UCSD-AML1 (cell line): ENCODE measurements around the gene LAMC3.

ENCODE experiments used
- DNase-seq: peaks from one replicate; lab custom pipeline; 2025; ENCODE audit not compliant: unreplicated experiment; lab: John Stamatoyannopoulos, UW

LAMC3 gene

DNA sequence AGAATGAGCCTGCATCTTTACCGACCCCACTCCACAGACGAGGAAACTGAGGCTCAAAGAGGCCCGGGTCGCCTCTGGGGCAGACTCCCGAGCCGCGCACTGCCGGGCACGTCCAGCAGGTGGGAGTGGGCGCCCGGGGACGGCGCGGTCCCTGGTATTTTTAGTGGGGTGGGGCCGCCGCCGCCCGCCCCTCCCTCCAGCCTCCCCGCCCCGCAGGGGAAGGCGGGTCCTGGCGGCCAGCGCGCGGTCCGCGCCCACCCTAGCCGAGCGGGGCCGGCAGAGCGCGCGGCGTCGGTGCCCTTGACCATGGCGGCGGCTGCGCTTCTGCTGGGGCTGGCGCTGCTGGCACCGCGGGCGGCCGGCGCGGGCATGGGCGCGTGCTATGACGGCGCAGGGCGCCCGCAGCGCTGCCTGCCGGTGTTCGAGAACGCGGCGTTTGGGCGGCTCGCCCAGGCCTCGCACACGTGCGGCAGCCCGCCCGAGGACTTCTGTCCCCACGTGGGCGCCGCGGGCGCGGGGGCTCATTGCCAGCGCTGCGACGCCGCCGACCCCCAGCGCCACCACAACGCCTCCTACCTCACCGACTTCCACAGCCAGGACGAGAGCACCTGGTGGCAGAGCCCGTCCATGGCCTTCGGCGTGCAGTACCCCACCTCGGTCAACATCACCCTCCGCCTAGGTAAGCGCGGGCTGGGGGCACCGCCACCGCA is at the start of gene LAMC3:
TSS of gene LAMC3 (plus strand) at position 266 of the 710 bp plus-strand sequence. CDS start at position 307, 41 bp downstream.
- no peak for DNase-seq

DNA sequence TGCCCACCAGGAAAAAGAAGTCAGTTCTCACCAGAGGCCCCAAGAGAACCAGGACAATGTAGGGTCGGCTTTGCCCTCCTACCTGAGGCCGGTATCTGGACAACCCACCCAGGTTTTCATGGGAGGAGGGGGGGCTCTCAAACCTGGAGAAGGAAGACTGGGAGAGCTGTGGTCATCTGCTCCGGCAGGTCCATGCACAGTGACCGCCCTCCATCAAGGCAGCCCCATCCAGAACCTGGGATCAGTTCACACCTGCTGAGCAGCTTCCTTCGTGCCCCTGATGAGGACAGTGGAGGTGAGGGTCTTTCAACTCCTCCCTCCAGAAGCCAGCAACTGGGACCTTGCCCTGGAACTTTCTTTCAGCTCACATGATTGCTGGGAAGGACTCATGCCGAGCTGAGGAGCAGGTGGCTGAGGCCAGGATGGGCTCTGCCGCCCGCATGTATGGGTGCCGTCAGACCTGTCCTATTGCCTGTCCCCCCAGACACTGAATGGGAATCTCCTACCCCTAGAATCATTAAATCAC is 49.1 kb upstream of the LAMC3 start:
- no peak for DNase-seq

DNA sequence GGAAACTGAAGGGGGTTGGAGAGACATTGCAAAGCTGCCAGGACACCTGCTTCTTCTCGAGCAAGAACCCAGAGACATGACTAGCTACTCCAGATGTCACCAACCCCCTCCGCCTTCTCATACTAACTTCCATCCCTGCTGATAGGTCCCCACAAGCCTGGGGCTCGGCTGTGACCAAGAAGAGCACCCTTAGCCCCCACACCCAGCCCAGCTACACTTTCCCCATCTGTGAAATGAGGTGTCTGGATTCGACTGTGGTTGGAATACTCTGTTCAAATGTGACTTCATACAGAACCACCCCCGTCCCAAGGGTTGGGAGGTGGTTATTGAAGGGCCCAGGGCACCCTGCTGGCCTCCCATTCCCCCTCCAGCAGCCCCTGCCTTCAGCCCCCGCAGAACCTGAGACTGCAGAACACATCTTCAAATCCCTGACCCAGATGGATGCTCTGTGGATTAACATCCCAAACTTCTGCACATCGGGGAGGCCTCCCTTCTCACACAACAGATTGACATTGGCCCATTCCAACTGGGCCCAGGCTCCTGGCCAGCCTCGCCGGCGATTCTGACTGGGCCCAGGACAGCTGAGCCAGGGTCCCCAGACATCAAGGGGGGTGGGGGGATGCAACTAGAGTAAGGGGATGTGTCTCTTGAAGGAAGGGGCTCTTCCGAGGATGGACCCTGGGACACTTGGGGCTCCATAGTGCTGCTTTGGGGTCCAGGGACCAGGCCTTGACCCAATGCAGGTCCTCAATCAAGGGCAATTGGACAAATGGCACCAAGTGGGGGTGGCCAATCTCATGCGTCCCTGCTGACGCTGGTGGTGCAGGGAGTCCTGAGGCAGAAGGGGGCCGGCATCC is 48.2 kb upstream of the LAMC3 start:
- DNase-seq: no peak

DNA sequence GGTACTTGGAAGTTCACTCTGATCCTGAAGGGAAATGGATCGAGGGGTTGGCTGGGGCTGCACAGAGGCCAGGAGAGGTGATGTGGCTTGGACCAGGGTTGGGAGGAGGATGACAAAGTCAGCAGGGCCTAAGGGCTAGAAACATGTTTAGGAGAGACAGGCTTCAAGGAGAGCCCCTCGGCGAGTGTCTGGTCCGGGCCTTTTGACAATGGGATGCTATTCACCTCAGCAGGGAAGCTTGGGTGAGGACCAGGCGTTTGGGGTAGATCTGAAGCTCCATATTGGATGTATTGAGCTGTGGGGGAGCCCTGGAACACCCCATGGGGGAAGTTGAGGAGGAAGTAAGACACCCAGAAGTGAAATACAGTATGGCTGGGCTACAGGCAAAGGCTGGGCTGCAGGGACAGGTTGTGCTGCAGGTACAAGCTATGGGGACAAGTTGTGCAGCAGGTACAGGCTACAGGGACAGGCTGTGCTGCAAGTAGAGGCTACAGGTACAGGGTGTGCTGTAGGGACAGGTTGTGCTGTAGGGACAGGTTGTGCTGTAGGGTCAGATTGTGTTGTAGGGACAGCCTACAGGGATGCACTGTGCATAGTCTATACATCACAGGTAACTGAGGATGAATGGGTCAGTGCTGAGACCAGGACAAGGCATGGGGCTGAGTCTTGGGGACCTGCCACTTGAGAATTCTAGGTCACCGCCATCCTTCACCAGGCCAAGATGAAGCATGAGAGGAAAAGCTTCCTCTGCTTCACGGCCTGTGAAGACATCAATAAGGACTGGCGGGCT is 47.3 kb upstream of the LAMC3 start:
- DNase-seq: no peak

DNA sequence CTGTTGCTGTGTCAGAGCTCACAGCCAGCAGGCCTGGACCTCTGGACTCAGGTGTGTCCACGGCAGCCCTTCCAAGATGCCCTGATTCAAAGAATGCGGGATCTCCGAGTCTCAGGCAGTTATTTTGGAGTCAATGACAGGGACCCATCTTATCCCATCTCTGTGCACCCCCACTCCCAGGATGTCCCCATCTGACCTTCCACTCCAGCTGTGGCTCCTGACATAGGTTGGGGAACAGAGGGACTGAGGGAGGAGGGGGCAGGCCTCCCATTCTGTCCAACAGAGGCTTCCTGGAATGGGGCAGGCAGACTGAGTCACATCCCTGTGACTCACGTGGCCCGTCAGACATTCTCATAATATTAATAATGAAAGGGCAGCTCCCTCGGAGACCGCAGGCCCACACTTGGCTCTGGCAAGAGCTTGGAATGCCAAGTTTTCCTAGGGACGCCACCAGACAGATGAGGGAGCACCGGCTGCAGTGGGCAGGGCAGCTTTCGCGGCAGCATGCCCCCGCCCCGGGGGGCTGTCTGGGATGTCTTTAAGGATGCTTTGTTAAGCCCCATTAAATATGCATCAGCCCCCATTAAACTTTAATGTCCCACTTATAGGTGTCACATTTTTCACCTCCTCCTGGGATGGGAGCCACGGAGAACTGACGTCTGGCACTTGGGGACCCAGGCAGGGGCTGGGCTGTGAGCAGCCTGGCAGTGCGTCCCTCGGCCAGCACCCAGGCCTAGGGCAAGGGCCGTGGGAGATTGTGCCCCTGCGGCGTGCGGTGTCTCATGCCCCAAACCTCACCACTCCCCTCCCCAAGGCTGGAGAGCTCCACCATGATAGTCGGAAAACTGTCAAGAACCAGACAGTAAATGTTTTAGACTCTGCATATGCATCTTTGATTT is 46.3 kb upstream of the LAMC3 start:
- no peak for DNase-seq

DNA sequence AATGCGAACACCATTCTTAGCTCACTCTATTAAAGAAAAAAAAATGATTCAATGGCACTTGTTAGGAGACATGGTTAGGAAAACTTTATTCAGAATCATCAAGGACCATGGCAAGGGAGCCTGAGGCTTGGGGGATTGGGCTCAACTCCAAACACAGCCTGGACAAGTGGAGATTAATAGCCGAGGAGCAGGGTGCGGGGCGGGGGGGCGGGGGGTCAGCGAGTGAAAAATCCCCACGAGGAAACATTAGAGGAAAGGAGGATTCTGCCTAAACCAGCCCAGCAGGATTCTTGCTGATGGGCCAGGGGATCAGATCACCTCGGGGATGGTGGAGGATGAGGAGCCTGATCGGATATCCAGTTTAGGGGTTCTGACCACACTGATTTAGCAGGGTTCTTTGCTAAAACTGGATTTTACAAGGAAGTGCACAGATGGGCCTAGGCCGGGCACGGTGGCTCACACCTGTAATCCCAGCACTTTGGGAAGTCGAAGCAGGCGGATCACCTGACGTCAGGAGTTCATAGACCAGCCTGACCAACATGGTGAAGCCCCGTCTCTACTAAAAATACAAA is 45.6 kb upstream of the LAMC3 start:
- no peak for DNase-seq

DNA sequence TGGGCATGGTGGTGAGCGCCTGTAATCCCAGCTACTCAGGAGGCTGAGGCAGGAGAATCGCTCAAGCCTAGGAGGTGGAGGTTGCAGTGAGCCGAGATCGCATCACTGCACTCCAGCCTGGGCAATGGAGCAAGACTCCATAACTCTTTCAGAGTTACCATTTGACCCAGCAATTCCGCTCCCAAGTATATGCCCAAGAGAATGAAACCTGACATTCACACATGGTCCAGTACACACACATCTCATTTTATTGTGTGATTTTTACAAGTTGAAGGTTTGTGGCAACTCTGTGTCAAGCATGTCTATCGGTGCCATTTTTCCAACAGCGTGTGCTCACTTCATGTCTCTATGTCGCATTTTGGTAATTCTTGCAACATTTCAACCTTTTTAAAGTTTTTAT is 45.1 kb upstream of the LAMC3 start:
- no peak for DNase-seq

DNA sequence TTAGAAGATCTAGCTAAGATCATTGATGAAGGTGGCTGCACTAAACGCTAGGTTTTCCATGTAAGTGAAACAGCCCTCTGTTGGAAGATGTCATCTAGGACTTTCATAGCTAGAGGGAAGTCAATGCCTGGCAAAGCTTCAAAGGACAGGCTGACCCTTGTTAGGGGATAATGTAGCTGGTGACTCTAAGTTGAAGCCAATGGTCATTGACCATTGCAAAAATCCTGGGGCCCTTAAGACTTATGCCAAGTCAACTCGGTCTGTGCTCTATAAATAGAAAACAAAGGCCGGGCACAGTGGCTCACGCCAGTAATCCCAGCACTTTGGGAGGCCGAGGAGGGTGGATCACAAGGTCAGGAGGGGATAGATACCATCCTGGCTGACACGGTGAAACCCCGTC is 43.3 kb upstream of the LAMC3 start:
- no peak for DNase-seq

DNA sequence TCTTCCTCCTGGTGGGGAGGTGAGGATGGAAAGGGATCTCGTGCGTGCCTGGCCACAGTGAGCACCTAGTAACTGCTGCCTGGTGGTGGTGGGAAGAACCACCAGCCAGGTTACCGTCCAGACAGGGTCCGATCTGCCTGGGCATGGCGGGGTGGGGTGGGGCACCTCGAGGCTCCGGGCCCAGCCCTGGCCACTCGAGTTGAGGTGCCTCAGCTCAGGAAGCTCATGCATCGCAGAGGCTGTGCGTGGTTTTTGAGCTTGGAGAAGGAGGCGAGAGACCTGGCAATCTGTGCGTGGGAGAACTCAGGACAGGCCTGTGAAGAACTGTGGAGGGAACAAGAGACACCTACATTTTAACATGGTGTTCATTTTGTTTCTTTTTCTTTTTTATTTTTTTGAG is 38.9 kb upstream of the LAMC3 start:
- no peak for DNase-seq

DNA sequence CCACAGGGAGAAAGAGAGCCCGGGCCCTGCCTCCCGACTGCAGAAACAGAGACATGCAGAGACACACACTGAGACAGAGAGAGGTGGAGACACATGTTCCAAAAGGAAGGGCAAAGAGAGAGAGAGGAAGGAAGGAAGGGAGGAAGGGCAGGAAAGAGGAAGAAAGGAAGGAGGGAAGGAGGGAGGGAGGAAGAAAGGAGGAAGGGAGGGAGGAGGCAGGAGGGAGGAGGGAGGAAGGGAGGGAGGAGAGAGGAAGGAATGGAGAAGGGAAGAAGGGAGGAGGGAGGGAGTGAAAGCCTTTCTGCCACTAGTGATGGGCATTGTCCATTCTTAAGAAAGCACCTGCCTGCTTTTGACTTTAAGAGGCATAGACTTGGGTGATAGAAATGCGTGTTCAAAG is 38.1 kb upstream of the LAMC3 start:
- DNase-seq: no peak

DNA sequence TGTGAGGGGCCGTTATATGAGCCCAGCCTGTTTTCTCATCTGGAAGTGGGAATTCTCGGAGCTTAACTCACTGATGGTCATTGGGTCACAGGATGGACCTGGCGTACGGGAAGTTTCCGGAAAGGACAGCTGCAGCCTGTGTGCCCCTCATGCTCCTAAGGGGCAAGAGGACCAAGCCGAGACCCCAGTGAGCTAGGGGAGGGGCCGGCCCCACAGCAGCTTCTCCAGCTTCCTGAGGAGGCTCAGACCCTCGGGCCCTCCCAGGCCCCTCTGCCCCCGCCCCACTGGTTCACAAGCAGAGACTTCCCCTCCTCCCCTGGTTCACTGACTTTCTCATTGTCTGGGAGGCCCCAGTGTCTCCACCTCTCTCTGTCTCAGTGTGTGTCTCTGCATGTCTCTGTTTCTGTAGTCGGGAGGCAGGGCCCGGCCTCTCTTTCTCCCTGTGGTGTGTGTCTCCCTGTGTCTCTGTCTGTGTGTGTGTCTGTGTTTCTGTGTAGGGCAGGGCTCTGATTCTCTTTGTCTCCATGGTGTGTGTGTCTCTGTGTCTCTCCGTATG is 37.6 kb upstream of the LAMC3 start:
- no peak for DNase-seq

DNA sequence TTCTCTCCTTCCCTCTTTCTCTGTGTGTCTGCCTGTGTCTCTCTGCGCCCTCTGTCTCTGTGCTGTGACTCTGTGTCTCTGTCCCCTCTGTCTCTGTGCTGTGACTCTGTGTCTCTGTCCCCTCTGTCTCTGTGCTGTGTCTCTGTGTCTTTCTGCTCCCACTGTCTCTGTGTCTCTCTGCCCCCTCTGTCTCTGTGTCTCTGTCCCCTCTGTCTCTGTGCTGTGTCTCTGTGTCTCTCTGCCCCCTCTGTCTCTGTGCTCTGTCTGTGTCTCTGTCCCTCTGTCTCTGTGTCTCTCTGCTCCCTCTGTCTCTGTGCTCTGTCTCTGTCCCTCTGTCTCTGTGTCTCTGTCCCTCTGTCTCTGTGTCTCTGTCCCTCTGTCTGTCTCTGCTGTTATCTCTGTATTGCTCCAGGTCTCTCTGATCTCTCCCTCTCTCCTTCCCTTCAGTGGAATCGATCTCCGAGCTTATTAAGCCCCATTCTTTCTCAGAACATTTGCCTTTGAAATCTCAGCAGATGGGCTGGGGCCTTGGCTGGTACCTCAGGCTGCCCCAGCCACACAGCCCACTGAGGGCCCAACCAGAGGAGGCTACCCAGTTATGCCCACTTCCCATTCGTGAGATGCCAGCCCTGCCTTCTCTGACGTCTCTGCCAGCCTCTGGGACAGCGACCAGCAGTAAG is 36.6 kb upstream of the LAMC3 start:
- DNase-seq: no peak

DNA sequence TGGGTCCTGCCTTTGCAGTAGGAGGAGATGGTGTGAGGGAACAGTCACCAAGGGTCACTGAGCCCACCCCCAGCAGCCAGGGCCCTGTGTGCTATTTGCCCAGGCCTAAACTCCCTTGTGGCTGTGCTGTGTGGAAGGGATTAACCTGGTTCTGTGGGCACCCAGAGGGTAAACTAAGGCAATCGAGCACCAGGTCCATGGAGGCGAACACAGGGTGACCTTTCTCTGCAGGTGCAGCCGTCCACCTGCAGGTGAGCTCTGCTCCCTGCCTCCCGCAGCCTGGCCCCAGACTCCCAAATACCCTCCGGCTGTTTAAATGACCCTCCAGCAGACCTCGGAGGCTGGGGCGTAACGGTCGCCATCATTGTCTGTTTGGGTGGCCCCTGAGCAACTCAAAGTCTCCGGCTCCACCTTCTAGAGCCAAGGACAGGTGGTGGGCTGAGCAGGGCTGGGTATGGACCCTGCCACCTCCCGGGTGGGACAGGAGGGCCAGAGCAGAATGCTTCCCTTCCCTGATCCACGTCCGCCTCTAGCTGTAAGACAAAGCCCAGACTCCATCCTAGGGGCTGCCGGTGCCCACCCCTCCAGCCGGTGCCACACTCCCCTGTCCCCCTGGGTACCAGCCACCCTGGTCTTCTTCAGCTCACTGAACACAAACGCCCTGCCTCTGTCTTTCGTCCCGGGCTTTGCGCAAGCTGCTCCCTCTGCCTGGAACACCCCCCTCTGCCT is 35.9 kb upstream of the LAMC3 start:
- DNase-seq: no peak

DNA sequence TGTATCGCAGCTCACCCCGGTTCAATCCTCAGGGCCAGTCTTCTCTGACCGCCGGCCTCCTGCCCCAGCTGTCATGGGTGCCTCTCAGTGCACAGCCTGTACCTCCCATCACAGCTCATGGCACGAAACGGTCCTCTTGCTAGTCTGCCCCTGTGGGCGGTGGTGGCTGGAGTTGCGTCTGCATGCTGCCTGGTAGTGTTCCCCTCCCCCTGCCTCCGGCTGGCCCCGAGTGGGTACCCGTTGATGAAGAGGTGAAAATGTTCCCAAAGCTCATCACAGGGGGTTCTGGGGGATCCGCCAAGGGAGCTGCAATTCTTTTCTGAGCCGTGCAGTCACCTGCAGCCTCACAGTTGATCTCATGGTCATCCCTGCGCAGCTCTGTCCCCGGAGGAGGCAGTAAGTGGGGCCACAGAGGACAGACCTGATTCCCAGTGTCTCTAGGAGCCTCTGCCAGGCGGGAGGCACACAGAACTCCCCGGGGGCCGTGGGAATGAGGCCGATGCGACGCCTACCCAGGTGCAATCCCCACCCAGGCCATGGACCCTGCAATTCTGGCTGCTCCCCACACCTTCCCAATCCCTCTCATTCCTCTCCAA is 35.2 kb upstream of the LAMC3 start:
- DNase-seq: no peak

DNA sequence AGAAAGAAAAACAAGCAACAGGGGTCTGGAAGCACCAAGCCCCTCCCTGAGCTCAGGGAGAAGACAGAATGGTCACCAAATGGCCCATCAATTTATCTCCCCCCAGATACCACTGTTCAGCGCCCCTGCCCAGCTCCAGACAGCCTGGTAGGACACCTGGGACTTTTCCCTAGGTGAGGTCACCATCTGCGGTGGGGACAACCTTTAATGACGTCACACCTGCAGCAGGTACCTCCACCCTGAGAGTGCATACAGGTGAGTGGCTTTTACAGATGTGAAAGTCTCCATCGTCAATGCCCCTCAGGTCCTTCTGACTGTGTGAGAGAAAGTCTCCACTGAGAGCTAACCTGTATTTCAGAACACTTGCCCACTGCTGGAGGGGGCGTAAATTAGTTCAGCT is 34.3 kb upstream of the LAMC3 start:
- DNase-seq: no peak

DNA sequence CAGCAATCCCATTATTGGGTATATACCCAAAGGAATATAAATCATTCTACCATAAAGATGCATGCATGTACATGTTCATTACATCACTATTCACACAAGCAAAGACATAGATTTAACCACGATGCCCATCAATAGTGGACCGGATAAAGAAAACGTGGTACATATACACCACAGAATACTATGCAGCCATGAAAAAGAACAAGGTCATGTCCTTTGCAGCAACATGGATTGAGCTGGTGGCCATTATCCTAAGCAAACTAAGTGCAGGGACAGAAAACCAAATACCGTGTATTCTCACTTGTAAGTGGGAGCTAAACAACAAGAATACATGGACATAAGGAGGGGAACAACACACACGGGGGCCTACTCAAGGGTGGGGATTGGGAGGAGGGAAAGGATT is 33.8 kb upstream of the LAMC3 start:
- no peak for DNase-seq

DNA sequence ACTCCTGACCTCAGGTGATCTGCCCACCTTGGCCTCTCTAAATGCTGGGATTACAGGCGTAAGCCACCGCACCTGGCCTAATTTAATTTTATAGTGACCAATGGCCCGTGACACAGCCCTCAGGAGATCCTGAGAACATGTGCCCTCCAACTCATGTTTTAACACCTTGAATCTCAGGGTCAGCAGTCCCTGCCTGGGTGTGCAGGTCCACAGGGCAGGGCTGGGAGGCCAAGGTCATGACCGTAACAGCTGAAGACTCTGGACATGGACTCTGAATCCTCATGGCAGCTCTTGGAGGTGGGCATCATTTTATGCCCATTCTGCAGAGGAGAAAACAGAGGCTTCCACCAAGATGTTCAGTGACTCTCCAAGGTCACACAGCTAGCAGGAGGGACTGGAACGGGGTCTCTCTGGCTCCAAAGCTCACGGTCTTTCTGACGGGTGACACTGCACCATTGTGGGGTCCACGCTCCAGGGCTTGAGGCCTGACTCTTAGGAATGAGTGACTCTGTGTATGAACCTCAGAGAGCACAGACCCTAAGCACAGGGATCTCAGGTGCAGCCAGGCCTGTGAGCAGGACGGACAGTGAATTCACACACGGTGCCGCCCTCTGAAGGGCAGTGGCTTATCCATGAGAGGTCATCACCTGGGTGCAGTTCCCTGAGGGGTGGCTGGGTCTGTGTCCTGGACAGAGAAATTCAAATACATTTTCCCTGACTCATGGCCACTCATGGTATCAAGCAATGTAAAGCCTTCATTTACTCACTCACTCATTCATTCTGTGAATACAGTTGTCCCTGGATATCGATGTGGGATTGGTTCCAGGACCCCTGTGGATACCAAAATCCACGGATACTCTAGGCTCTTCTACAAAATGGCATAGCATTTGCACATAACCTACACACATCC is 32.8 kb upstream of the LAMC3 start:
- no peak for DNase-seq
